H9 (cell line): ENCODE data around the gene GAREM1. TPM values are rescaled to one million over a fixed set of nuclear protein-coding genes. Genes with fewer than 3 reads are reported as not detected.

Experiments used
- DNase-seq: peaks from one replicate; pipeline ENCODE4 v3.0.0-alpha.2; 2017
- H2AFZ ChIP-seq: one replicate; pipeline ENCODE4 v1.6.1; 2013; ENCODE audit warnings: mild to moderate bottlenecking, low read length, control low read depth, moderate library complexity
- H2AK5ac ChIP-seq: 2 replicates; pipeline ENCODE4 v1.6.1; 2013; ENCODE audit warnings: low read length, control low read depth, mixed read lengths; ENCODE audit not compliant: insufficient read length
- H2BK120ac ChIP-seq: one replicate; pipeline ENCODE4 v1.6.1; 2013; ENCODE audit warnings: low read depth, mild to moderate bottlenecking, low read length, control low read depth, inconsistent platforms; ENCODE audit not compliant: poor library complexity, severe bottlenecking
- H2BK12ac ChIP-seq: 2 replicates; pipeline ENCODE4 v1.6.1; 2013; ENCODE audit warnings: low read length, control low read depth, mixed read lengths, low read depth; ENCODE audit not compliant: insufficient read length
- H2BK15ac ChIP-seq: 2 replicates; pipeline ENCODE4 v1.6.1; 2013; ENCODE audit warnings: low read depth, low read length, control low read depth
- H2BK20ac ChIP-seq: one replicate; pipeline ENCODE4 v1.6.1; 2013; ENCODE audit warnings: low read depth, mild to moderate bottlenecking, low read length, control low read depth, inconsistent platforms; ENCODE audit not compliant: poor library complexity, severe bottlenecking
- H2BK5ac ChIP-seq: 2 replicates; pipeline ENCODE4 v1.6.1; 2013; ENCODE audit warnings: low read length, control low read depth, mixed read lengths; ENCODE audit not compliant: insufficient read length
- H3K14ac ChIP-seq: 2 replicates; pipeline ENCODE4 v1.6.1; 2013; ENCODE audit warnings: low read length, control low read depth; ENCODE audit not compliant: insufficient read depth
- H3K18ac ChIP-seq: 2 replicates; pipeline ENCODE4 v1.6.1; 2013; ENCODE audit warnings: low read depth, mild to moderate bottlenecking, mixed read lengths, low read length, control low read depth; ENCODE audit not compliant: insufficient read length
- H3K23ac ChIP-seq: 2 replicates; pipeline ENCODE4 v1.6.1; 2013; ENCODE audit warnings: low read length, control low read depth, mixed read lengths, low read depth; ENCODE audit not compliant: insufficient read length
- H3K23me2 ChIP-seq: 2 replicates; pipeline ENCODE4 v1.6.1; 2013; ENCODE audit warnings: low read depth, mild to moderate bottlenecking, mixed read lengths, low read length, control low read depth; ENCODE audit not compliant: insufficient read length, poor library complexity, severe bottlenecking
- H3K27ac ChIP-seq: 2 replicates; pipeline ENCODE4 v1.5.1; 2013; ENCODE audit warnings: low read length, control low read depth, mixed read lengths, low read depth; ENCODE audit not compliant: insufficient read length
- H3K27me3 ChIP-seq: 2 replicates; pipeline ENCODE4 v1.6.1; 2013; ENCODE audit warnings: low read length, control low read depth, inconsistent platforms; ENCODE audit not compliant: insufficient read depth
- H3K4ac ChIP-seq: 2 replicates; pipeline ENCODE4 v1.6.1; 2013; ENCODE audit warnings: low read depth, mild to moderate bottlenecking, control low read depth, inconsistent platforms, low read length, moderate library complexity
- H3K4me1 ChIP-seq: 2 replicates; pipeline ENCODE4 v1.6.1; 2013; ENCODE audit warnings: low read length, control low read depth, inconsistent platforms; ENCODE audit not compliant: insufficient read depth
- H3K4me2 ChIP-seq: 2 replicates; pipeline ENCODE4 v1.6.1; 2013; ENCODE audit warnings: low read length, control low read depth, mixed read lengths; ENCODE audit not compliant: insufficient read length, insufficient read depth
- H3K56ac ChIP-seq: 2 replicates; pipeline ENCODE4 v1.6.1; 2013; ENCODE audit warnings: low read depth, mild to moderate bottlenecking, mixed read lengths, low read length, control low read depth; ENCODE audit not compliant: insufficient read length
- H3K79me1 ChIP-seq: 2 replicates; pipeline ENCODE4 v1.6.1; 2013; ENCODE audit warnings: low read depth, mild to moderate bottlenecking, moderate library complexity, low read length, control low read depth, inconsistent platforms; ENCODE audit not compliant: insufficient read depth, poor library complexity, severe bottlenecking
- H3K79me2 ChIP-seq: 2 replicates; pipeline ENCODE4 v1.6.1; 2013; ENCODE audit warnings: low read length, control low read depth, inconsistent platforms; ENCODE audit not compliant: insufficient read depth
- H3K9ac ChIP-seq: 2 replicates; pipeline ENCODE4 v1.6.1; 2013; ENCODE audit warnings: low read length, control low read depth, mixed read lengths; ENCODE audit not compliant: insufficient read length; ENCODE audit errors: extremely low read depth
- H3K9me3 ChIP-seq: one replicate; pipeline ENCODE4 v1.6.1; 2013; ENCODE audit warnings: low read depth, low read length, inconsistent platforms; ENCODE audit not compliant: control insufficient read depth
- H3T11ph ChIP-seq: one replicate; pipeline ENCODE4 v1.6.1; 2013; ENCODE audit warnings: mild to moderate bottlenecking, low read length, control low read depth, inconsistent platforms
- H4K20me1 ChIP-seq: one replicate; pipeline ENCODE4 v1.6.1; 2013; ENCODE audit not compliant: control insufficient read depth, insufficient read length, insufficient read depth
- H4K5ac ChIP-seq: 2 replicates; pipeline ENCODE4 v1.6.1; 2013; ENCODE audit warnings: low read depth, mild to moderate bottlenecking, mixed read lengths, low read length, control low read depth; ENCODE audit not compliant: insufficient read length
- H4K8ac ChIP-seq: replicated peaks from 2 replicates; pipeline ENCODE4 v1.6.1; 2013; ENCODE audit warnings: low read length, control low read depth, mixed read lengths, low read depth; ENCODE audit not compliant: insufficient read length
- H4K91ac ChIP-seq: 2 replicates; pipeline ENCODE4 v1.6.1; 2013; ENCODE audit warnings: low read depth, mild to moderate bottlenecking, moderate library complexity, mixed read lengths, low read length, control low read depth; ENCODE audit not compliant: insufficient read length
- H3K27ac Mint-ChIP-seq, 3 experiments: 2 replicates in 2 of 3; 3 replicates in 1 of 3; pipeline ENCODE4 v1.8.0; 2020 to 2021; ENCODE audit warnings: mixed read lengths in 3 of 3, mild to moderate bottlenecking in 1 of 3, moderate library complexity in 1 of 3
- H3K27me3 Mint-ChIP-seq: 2 replicates; pipeline ENCODE4 v1.8.0; 2021; ENCODE audit warnings: low read depth, mild to moderate bottlenecking, moderate library complexity, mixed read lengths
- H3K36me3 Mint-ChIP-seq, 3 experiments: 2 replicates in 2 of 3; 3 replicates in 1 of 3; pipeline ENCODE4 v1.8.0; 2020 to 2021; ENCODE audit warnings: low read depth in 3 of 3, mixed read lengths in 3 of 3; ENCODE audit not compliant: insufficient read depth in 1 of 3
- H3K4me1 Mint-ChIP-seq, 2 experiments: 2 replicates each; pipeline ENCODE4 v1.8.0; 2020; ENCODE audit warnings: mixed read lengths in 2 of 2
- H3K4me3 Mint-ChIP-seq, 2 experiments: 2 replicates in 1 of 2; 3 replicates in 1 of 2; pipeline ENCODE4 v1.8.0; 2020 to 2021; ENCODE audit warnings: mild to moderate bottlenecking in 2 of 2, mixed read lengths in 2 of 2, moderate library complexity in 1 of 2
- H3K9me3 Mint-ChIP-seq, 2 experiments: 2 replicates in 1 of 2; 3 replicates in 1 of 2; pipeline ENCODE4 v1.8.0; 2020; ENCODE audit warnings: mild to moderate bottlenecking in 2 of 2, mixed read lengths in 2 of 2, moderate library complexity in 1 of 2
- WGBS: extraction: QIAGEN DNeasy Blood & Tissue Kit; methylation state at CpG from one replicate; pipeline ENCODE4 v1.1.7; 2013; ENCODE audit warnings: missing lambda C conversion rate, low lambda C conversion rate, mixed read lengths; ENCODE audit not compliant: insufficient read length; ENCODE audit errors: extremely low coverage; 5-methylcytosine and 5-hydroxymethylcytosine counted together
- total RNA-seq: library from RNA; stranded (reverse); gene quantifications from 2 replicates; pipeline ENCODE4 v1.2.1, GENCODE V29; 2021
- TF ChIP-seq, protein P1 (sequence below): fragments of 200-600 bp; sonication (generic); conservative IDR thresholded peaks from 3 replicates; pipeline ENCODE4 v1.8.0; 2021; ENCODE audit warnings: antibody characterized with exemption, mild to moderate bottlenecking

GAREM1 gene
- total RNA-seq, 1 experiment from 2014 or later = 4.4 TPM

DNA sequence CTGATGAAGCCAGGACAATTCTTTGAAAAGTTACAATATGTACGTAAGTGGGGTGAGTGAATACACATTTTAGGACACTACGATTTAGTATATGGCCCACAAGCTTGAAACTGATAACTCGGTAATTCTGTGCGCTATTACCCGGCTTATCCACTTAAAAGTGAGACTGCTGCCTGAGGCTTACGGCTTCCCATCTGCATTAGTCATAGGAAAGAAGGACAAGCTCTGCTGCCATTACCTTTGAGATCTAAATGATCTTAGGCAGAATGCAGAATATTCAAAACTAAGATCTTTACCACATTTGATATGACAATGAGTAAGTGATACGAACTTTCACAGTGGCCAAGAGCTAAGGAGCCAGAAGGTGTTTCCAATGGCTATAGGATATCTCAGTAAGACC lies 133.3 kb downstream of the GAREM1 start:
- Histone ChIP-seq H3K23ac (no peak overlapping the region), H3K27me3 (no peaks in the 10 kb centered on the region), H3K9me3 (no peaks in the 10 kb centered on the region), H4K8ac (no peak overlapping the region), H3K9ac (no peak overlapping the region), H4K91ac (no peak overlapping the region), H3K56ac (no peak overlapping the region), H3K79me1 (no peaks in the 10 kb centered on the region), H4K20me1 (no peaks in the 10 kb centered on the region), H2AK5ac (no peak overlapping the region), H4K5ac (no peak overlapping the region), H3K18ac (no peak overlapping the region), H3K27ac (no peak overlapping the region), H3T11ph (no peak overlapping the region), H2BK20ac (no peak overlapping the region), H3K79me2 (no peaks in the 10 kb centered on the region), H2BK120ac (no peak overlapping the region), H3K23me2 (no peaks in the 10 kb centered on the region), H3K4me2 (no peak overlapping the region), H2BK5ac (no peak overlapping the region), H2BK15ac (no peak overlapping the region), H2AFZ (no peak overlapping the region), H3K4ac (no peak overlapping the region), H3K4me1 (no peaks in the 10 kb centered on the region; the same call in 1 of the 2 replicates), H2BK12ac (no peak overlapping the region), H3K14ac (no peak overlapping the region)
- Mint-ChIP-seq H3K4me1 (peaks cover 4% of the 10 kb centered on the region in 2 experiments), H3K36me3 (no peaks in the 10 kb centered on the region), H3K9me3 (no peaks in the 10 kb centered on the region), H3K27ac (no peak overlapping the region), H3K27me3 (no peaks in the 10 kb centered on the region), H3K4me3 (no peak overlapping the region)
- TF ChIP-seq, protein P1, sequence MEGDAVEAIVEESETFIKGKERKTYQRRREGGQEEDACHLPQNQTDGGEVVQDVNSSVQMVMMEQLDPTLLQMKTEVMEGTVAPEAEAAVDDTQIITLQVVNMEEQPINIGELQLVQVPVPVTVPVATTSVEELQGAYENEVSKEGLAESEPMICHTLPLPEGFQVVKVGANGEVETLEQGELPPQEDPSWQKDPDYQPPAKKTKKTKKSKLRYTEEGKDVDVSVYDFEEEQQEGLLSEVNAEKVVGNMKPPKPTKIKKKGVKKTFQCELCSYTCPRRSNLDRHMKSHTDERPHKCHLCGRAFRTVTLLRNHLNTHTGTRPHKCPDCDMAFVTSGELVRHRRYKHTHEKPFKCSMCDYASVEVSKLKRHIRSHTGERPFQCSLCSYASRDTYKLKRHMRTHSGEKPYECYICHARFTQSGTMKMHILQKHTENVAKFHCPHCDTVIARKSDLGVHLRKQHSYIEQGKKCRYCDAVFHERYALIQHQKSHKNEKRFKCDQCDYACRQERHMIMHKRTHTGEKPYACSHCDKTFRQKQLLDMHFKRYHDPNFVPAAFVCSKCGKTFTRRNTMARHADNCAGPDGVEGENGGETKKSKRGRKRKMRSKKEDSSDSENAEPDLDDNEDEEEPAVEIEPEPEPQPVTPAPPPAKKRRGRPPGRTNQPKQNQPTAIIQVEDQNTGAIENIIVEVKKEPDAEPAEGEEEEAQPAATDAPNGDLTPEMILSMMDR = no peak
- DNase-seq = no peak
- WGBS = no CpG with 5 or more reads among the region's 7 CpGs
